Motor neuron (in vitro differentiated cells): ENCODE results near the gene NOL4L. TPM values are rescaled to one million over a fixed set of nuclear protein-coding genes. Genes with fewer than 3 reads are reported as not detected.

Experiments used
- ATAC-seq, 8 experiments: fragments of 200-7000 bp; cut with Tn5 transposase; replicated peaks in 6 of 8; 2 replicates each; pipeline ENCODE4 v1.8.0; 2021; ENCODE audit warnings: mild to moderate bottlenecking in 8 of 8, moderate library complexity in 8 of 8
- H3K27ac ChIP-seq, 2 donors: fragments of 250-450 bp; sonication (Bioruptor Pico); 2 replicates each; pipeline ENCODE4 v1.9.0; 2021; ENCODE audit warnings: antibody characterized with exemption in 2 of 2, mild to moderate bottlenecking in 2 of 2, moderate library complexity in 1 of 2
- H3K4me1 ChIP-seq, 2 donors: fragments of 250-450 bp; sonication (Bioruptor Pico); replicated peaks in 1 of 2; 2 replicates each; pipeline ENCODE4 v1.6.1; 2021; ENCODE audit warnings: antibody characterized with exemption in 2 of 2, mild to moderate bottlenecking in 2 of 2, moderate library complexity in 1 of 2
- H3K4me3 ChIP-seq, 5 donors: fragments of 250-450 bp; sonication (Bioruptor Pico); 2 replicates each; pipeline ENCODE4 v1.9.0; 2021; ENCODE audit warnings: antibody characterized with exemption in 5 of 5, mild to moderate bottlenecking in 5 of 5, moderate library complexity in 4 of 5
- WGBS, 10 experiments: fragments of 450-650 bp; shearing (Covaris generic); methylation state at CpG; one replicate each; pipeline ENCODE4 v1.0.0; 2022; 5-methylcytosine and 5-hydroxymethylcytosine counted together
- in situ Hi-C, 9 experiments: fragments of 400-800 bp; cut with MboI; loops; one replicate each; pipeline ENCODE4 v1.15.0; 2021; ENCODE audit warnings: low sequenced_read_pairs in 9 of 9, low pct_unique_long_range_greater_than_20kb in 2 of 9; ENCODE audit not compliant: unreplicated experiment in 9 of 9
- total RNA-seq, 8 experiments: library from RNA; unstranded; fragments of 300-600 nt; gene quantifications; 2 replicates each; pipeline versions ENCODE4 v1.2.3 to v1.2.4, GENCODE V29; 2022

The NOL4L gene
- total RNA-seq, 8 experiments from 2014 or later, result 9.1 to 34.6 (median 20.4) TPM

DNA sequence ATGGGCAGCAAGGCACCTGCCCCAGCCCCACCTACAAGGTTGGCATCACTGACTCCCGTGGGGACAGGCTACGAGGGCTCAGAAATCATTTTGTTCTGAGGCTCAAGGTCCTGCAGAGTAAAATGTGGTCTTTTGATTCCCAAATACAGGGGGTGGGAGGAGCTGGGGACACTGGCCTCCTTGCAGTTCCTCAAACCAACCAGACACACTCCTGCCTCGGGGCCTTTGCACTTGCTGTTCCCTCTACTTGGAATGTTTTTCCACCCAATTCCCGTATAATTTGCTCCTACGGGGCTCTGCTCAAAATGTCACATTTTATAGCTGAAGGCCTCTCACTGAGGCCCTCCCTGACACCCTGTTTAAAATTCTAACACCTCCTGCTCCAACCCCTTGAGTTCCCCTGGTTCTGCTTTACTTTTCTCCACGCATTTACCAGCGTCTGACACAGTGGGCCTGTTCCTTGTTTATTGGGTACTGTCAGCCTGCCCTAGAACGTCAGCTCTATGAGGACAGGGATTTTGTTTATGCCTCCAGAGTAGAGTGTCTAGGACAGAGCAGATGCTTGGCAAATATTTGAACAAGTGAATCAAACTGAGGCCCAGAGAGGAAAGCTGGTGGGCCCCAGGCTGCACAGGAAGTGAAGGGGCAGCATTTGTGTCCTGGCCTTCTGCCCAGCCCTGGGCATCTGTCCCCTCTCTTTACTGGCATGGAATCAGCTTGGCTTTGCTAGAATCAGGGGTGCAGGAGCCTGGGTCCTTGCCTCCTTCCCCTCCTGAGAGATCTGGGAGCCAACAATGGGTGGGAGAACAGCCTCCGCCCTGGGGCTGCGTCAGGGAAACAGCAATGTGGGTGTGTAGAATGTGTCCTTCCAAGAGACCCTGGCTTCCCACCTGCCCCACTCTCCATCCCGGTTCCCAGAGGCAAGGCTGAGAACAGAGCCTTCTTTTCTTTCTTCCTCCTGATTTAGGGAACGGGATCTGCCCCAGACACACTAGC is 18.5 kb downstream of the NOL4L start:
- WGBS, 10 experiments, result 40 to 100% (median 74%) methylated on average over 1 to 9 of the region's 12 CpGs; no CpG with 5 or more reads in 3 of the 10 experiments
- ATAC-seq, result no peak
- in situ Hi-C loops, result no loop called here
- H3K4me1 ChIP-seq, result peaks cover 16 to 28% of the 10 kb centered on the region in 2 donors
- no peak overlapping the region for H3K4me3 ChIP-seq
- no peak overlapping the region for H3K27ac ChIP-seq

- in situ Hi-C loops, result no loop called here
- Histone ChIP-seq H3K4me3 (no peak overlapping the region), H3K4me1 (peaks cover 26 to 38% of the 10 kb centered on the region in 2 donors), H3K27ac (no peak overlapping the region)
- ATAC-seq, result no peak
- 33 to 100% (median 87%) methylated on average over 1 to 5 of the region's 5 CpGs; no CpG with 5 or more reads in 3 of the 10 experiments for WGBS, 10 experiments
Observed at GRCh38 chr20:32565735-32566032, 19.4 kb downstream of the NOL4L start.

- peak in 4 of 8 experiments; percentile 15 to 25 (median 20) for ATAC-seq
- Histone ChIP-seq H3K27ac (peak overlapping the region in 1 of 2 donors; percentile 15), H3K4me3 (no peak overlapping the region), H3K4me1 (peaks cover 26 to 38% of the 10 kb centered on the region in 2 donors)
- 60 to 86% (median 75%) methylated on average over 1 to 6 of the region's 19 CpGs; no CpG with 5 or more reads in 5 of the 10 experiments for WGBS, 10 experiments
- in situ Hi-C loops, result no loop called here
Observed at GRCh38 chr20:32564921-32565734, 20.0 kb downstream of the NOL4L start.

DNA sequence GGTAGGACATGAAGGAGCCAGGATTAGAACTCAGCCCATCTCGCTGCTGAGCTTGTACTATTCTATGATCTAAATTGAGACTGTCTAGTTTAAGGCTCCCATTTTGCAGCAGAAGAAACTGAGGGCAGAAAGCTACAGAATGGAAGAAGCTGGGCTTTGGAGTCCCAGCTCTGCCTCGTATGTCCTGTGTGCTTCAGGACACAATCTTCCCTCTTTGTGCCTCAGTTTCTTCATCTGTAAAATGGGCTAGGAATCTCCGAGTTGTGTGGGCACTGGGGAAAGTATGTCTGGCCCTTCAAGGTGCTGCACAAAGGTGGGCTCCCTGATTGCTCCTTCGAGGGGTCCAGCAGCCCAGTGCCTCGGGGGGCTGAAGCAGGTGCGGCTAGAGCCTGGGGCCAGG is 20.7 kb downstream of the NOL4L start:
- in situ Hi-C loops, result no loop called here
- peaks cover 30 to 42% of the 10 kb centered on the region in 2 donors for H3K4me1 ChIP-seq
- H3K4me3 ChIP-seq, result no peak overlapping the region
- peak overlapping the region in 1 of 2 donors; percentile 15 for H3K27ac ChIP-seq
- ATAC-seq, result no peak
- WGBS, 10 experiments, result 86 to 100% (median 94%) methylated on average over 1 to 6 of the region's 6 CpGs; no CpG with 5 or more reads in 5 of the 10 experiments

DNA sequence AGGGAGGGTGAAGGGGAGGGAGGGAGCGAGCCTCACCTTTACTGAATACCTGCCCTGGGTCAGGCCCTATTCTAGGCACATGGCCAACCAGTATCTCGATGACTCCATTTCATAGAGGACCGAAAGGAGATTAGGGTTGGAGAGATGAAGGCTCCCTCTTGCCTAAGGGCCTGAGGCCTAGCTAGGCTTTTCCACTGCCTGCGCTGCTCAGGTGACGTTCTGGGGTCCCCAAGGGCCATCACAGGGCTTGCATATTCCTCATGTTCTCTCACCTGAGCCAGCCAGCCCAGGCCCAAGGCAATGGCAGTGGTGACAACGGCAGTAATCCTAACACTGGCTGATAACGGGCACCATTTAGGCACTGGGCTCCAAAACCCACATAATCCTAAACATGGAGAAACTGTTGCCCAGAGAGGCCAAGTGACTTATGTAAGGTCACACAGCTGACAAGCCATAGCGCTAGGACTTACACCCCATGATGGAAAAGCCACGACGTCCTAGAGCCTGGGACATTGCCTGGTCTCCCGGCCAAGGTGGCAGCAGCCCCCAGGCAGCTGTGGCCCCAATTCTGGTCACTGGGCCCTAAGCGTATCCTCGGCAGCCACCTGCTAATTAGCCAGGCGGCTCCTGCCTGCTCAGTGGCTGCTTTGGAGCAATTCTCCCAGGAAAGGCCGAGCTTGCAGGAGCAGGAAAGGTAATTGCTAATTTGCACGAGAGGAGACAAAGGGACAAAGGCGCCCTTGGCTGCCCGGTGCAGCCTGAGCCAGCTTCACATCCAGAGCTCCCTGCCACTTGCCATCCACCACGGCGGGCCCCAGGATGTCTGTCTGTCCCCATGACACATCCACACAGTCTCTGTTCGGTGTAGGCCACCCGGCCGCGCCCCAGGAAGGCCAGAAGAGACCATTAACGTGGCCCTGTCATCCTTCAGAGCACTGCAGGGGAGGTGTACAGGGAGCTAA is 21.5 kb downstream of the NOL4L start:
- WGBS, 10 experiments, result 54 to 88% (median 80%) methylated on average over 2 to 17 of the region's 25 CpGs; no CpG with 5 or more reads in 5 of the 10 experiments
- peak overlapping the region in 1 of 2 donors; percentile 38 for H3K27ac ChIP-seq
- in situ Hi-C loops, result no loop called here
- H3K4me3 ChIP-seq, result no peak overlapping the region
- peaks cover 36 to 48% of the 10 kb centered on the region in 2 donors for H3K4me1 ChIP-seq
- no peak for ATAC-seq

DNA sequence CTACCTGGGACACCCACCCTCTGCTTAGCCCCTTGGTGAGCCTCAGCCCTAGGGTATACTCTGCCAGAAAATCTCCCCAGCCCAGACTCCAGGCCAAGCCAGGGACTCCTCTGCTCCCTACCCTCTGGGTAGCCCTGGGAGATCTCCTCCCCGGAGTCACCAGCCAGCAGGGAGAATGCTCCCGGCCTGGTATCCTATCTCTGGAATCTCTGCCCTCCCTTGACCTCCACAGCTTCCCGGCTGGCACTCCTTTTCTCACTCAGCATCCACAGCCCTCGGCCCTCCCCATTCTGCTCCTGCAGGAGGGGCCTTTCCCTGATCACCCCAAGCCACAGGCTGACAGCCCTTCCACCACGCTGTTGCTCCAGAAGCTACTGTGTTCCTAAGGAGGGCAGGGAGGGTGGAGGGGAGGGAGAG is 22.6 kb downstream of the NOL4L start:
- in situ Hi-C loops, result no loop called here
- WGBS, 10 experiments, result 0 to 23% methylated on average over 1 to 3 of the region's 5 CpGs; no CpG with 5 or more reads in 8 of the 10 experiments
- peak in 5 of 8 experiments; percentile 2 to 32 (median 5) for ATAC-seq
- Histone ChIP-seq H3K4me1 (peaks cover 44 to 51% of the 10 kb centered on the region in 2 donors), H3K4me3 (no peak overlapping the region), H3K27ac (peak overlapping the region in 1 of 2 donors; percentile 2)

DNA sequence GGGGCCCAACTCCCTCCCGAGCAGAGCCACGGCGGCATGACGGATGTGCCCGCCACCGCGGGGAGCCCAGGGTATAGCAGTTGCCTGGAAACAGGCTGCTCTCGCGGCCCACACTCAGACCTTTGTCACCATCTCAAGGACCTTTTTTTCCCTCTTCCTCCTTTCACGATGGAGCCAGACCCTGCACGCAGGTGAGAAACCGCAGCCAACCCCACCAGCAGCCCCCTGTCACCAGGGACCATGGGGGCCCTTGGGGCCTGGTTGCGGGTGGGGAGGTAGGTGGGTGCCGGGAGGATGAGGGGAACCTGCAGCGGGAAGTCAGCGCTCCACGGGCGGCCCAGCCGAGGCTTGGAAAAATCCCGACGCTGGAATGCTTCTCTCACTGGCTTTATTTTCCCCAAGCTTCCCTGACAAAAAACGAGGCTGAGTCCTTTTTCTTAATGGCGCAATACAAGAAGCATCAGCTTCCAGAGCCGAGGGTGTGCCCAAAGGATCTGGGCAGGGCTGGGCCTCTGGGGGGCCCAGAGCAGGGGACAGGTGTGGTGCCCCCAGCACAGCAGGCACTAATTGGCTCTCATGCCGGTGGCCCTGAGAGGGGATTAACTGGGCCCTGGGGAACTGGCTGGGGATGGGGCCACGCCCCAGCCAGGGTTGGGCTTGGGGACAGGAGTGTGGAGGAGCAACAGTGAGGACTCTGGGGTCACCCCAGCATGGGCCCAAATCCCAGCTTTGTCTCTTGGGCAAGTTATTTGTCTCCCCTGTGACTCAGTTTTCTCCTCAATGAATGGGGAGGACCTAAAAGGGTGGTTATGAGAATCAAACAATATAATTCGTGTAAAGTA is 23.9 kb downstream of the NOL4L start:
- peak; percentile 26 to 75 (median 65) for ATAC-seq
- H3K27ac ChIP-seq, result peak overlapping the region; percentile 75 to 84
- WGBS, 10 experiments, result 6 to 83% (median 23%) methylated on average over 1 to 8 of the region's 27 CpGs; no CpG with 5 or more reads in 5 of the 10 experiments
- in situ Hi-C loops, result no loop called here
- peaks cover 44 to 51% of the 10 kb centered on the region in 2 donors for H3K4me1 ChIP-seq
- peak overlapping the region in 1 of 5 donors; percentile 13 for H3K4me3 ChIP-seq

DNA sequence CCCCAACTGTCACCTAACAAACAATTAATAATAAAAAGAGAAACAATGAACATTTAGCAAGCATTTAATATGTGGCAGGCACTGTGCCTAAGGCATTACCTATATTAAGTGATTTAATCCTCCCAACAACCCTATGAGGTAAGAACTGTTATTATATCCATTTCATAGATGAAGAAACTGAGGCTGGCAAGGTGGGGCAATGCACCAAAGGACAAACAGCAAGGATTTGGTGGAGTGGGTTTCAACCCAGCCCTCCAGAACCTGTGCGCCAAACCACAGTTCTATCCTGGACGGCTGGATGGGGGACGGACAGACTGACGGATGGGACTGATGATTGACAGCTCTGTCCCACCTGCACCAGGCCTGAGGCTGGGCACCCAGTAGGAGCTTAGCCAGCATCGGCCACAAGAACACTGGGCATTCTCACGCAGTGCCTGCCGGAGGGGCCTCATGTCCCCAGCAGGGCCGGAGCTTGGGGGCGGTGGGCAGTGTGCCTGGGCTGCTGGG is 24.6 kb downstream of the NOL4L start:
- Histone ChIP-seq H3K4me3 (peak overlapping the region in 1 of 5 donors; percentile 13), H3K4me1 (peaks cover 44 to 51% of the 10 kb centered on the region in 2 donors), H3K27ac (peak overlapping the region; percentile 75 to 84)
- 60 to 72% methylated on average over 3 to 4 of the region's 9 CpGs; no CpG with 5 or more reads in 8 of the 10 experiments for WGBS, 10 experiments
- no peak for ATAC-seq
- in situ Hi-C loops, result no loop called here

- Histone ChIP-seq H3K4me3 (no peak overlapping the region), H3K27ac (no peak overlapping the region), H3K4me1 (peaks cover 44 to 50% of the 10 kb centered on the region in 2 donors)
- ATAC-seq, result peak in 6 of 8 experiments; percentile 16 to 53 (median 32)
- 80 to 100% (median 100%) methylated on average over 1 to 4 of the region's 21 CpGs; no CpG with 5 or more reads in 7 of the 10 experiments for WGBS, 10 experiments
- in situ Hi-C loops, result no loop called here
Observed at GRCh38 chr20:32559753-32560380, 25.3 kb downstream of the NOL4L start.

GRCh38 chr20:32559205-32559752 is 25.9 kb downstream of the NOL4L start:
- peak overlapping the region in 1 of 2 donors; percentile 71 for H3K27ac ChIP-seq
- H3K4me3 ChIP-seq, result no peak overlapping the region
- in situ Hi-C loops, result no loop called here
- whole genome bisulfite sequencing, 10 experiments, result 20 to 100% (median 92%) methylated on average over 1 to 2 of the region's 7 CpGs; no CpG with 5 or more reads in 3 of the 10 experiments
- no peak for ATAC-seq
- peaks cover 44 to 48% of the 10 kb centered on the region in 2 donors for H3K4me1 ChIP-seq
